ENCODE data around the gene AACS. TPM values are rescaled to one million over a fixed set of nuclear protein-coding genes. Genes with fewer than 3 reads are reported as not detected.
"Not testable (repeated sequence)": the region's sequence is repeated elsewhere in the genome, so short reads cannot be mapped to it uniquely, and the experiment has no call there.

Gene AACS
- total RNA-seq, 4 donors from 2014 or later, result 17.9 to 29.7 (median 23.6) TPM

- Histone ChIP-seq H3K9me3 (no peaks in the 10 kb centered on the region), H3K36me3 (peaks cover 0 to 72% (median 0%) of the 10 kb centered on the region in 3 donors), H3K27me3 (no peaks in the 10 kb centered on the region), H3K4me1 (no peaks in the 10 kb centered on the region), H3K4me3 (no peak overlapping the region), H3K27ac (no peak overlapping the region)
- TF ChIP-seq EP300 (IDR thresholded peaks at IDR 0.05) (no peak), POLR2A (IDR thresholded peaks at IDR 0.05) (no peak), CTCF (IDR thresholded peaks at IDR 0.05) (no peak)
- WGBS, 2 donors, result 81 to 88% methylated on average over 10 of the region's 10 CpGs
- no peak for DNase-seq (ENCODE audit: low spot score in 2 of 2)
Measured at GRCh38 chr12:125104982-125105381, 39.7 kb downstream of the AACS start.

DNA sequence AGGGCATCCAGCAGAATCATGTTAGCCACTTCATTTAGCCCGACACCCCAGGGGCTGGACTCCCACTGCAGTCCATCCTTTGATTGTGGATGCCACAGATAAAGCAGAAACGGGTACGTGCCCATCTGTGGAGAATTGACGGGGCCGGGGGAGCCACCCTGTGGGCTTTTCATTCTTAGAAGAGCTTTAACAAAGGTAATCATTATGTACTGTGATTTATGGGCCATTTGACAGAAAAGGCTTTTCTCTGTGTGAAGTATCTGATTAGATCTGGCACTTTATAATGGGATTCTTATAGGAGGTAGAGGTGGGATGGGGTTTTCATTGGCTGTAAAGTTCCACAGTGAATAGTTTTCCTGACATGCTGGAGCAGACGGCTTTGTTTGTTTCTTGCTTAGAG, 40.4 kb downstream of the AACS start:
- Histone ChIP-seq H3K9me3 (no peaks in the 10 kb centered on the region), H3K4me3 (no peak overlapping the region), H3K27me3 (no peaks in the 10 kb centered on the region), H3K36me3 (peaks cover 0 to 78% (median 0%) of the 10 kb centered on the region in 3 donors), H3K27ac (no peak overlapping the region), H3K4me1 (no peaks in the 10 kb centered on the region)
- no peak for DNase-seq (ENCODE audit: low spot score in 2 of 2)
- TF ChIP-seq POLR2A (IDR thresholded peaks at IDR 0.05) (no peak), EP300 (IDR thresholded peaks at IDR 0.05) (no peak), CTCF (IDR thresholded peaks at IDR 0.05) (no peak)
- 46 to 48% methylated on average over 6 of the region's 6 CpGs for WGBS, 2 donors

GRCh38 chr12:125110641-125111360, 45.6 kb downstream of the AACS start:
- no peaks in the 10 kb centered on the region for H3K9me3 ChIP-seq

DNA sequence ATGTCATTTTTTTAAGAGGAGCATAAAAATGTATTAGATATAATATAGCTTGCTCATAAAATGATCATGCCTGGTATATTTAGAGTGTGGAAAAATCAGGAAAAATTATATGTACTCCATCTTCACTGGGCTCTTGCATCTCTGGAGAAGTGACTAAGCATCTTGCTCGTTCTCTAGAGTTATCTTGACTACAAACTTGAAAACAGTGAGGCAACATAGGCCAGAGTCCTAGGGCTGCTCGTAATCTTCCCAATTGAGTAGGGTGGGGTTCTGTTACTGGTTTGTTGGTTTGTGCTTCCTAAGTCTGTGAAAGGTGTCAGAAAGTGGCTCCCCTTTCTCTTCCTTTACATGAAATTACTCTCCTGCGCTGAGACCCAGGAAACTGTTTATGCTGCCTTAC, 46.2 kb downstream of the AACS start:
- Histone ChIP-seq H3K9me3 (no peaks in the 10 kb centered on the region), H3K4me1 (no peaks in the 10 kb centered on the region), H3K4me3 (no peak overlapping the region), H3K27ac (no peak overlapping the region), H3K36me3 (peaks cover 0 to 92% (median 0%) of the 10 kb centered on the region in 3 donors), H3K27me3 (no peaks in the 10 kb centered on the region)
- no peak for DNase-seq (ENCODE audit: low spot score in 2 of 2)
- no peak for TF ChIP-seq EP300 (IDR thresholded peaks at IDR 0.05)
- TF ChIP-seq POLR2A (IDR thresholded peaks at IDR 0.05), result no peak
- no peak for TF ChIP-seq CTCF (IDR thresholded peaks at IDR 0.05)
- WGBS, 2 donors, result 84 to 85% methylated on average over 3 of the region's 3 CpGs

More at GRCh38 chr12:125110641-125111360, 45.6 kb downstream of the AACS start:
- Histone ChIP-seq H3K36me3 (peaks cover 0 to 89% (median 0%) of the 10 kb centered on the region in 3 donors), H3K27me3 (no peaks in the 10 kb centered on the region), H3K27ac (no peak overlapping the region), H3K4me3 (no peak overlapping the region), H3K4me1 (no peaks in the 10 kb centered on the region)
- WGBS, 2 donors, result 84% methylated on average over 14 of the region's 14 CpGs
- TF ChIP-seq POLR2A (IDR thresholded peaks at IDR 0.05) (no peak), EP300 (IDR thresholded peaks at IDR 0.05) (no peak), CTCF (IDR thresholded peaks at IDR 0.05) (no peak)
- DNase-seq (ENCODE audit: low spot score in 2 of 2), result no peak

GRCh38 chr12:125112614-125113013, 47.4 kb downstream of the AACS start:
- H3K9me3 ChIP-seq; H3K4me1 ChIP-seq; H3K27ac ChIP-seq; DNase-seq (ENCODE audit: low spot score in 2 of 2); H3K4me3 ChIP-seq; H3K27me3 ChIP-seq: not testable (repeated sequence)
- WGBS, 2 donors, result 92 to 97% methylated on average over 6 of the region's 6 CpGs
- peaks cover 0 to 92% (median 0%) of the 10 kb centered on the region in 3 donors for H3K36me3 ChIP-seq

Measured in tibial nerve (tissue), 4 donors.